Suprapubic skin (tissue), 4 donors: ENCODE measurements around the gene PLCL2. TPM values are rescaled to one million over a fixed set of nuclear protein-coding genes. Genes with fewer than 3 reads are reported as not detected.

ENCODE experiments used
- DNase-seq, 2 donors: peaks; one replicate each; pipeline ENCODE4 v3.0.0-alpha.2; 2019; ENCODE audit warnings: low spot score in 2 of 2
- H3K27ac ChIP-seq: fragments of 200-600 bp; sonication (generic); one replicate; pipeline ENCODE4 v1.5.1; 2019
- H3K27me3 ChIP-seq: fragments of 200-600 bp; sonication (generic); one replicate; pipeline ENCODE4 v1.5.1; 2019
- H3K36me3 ChIP-seq: fragments of 200-600 bp; sonication (generic); one replicate; pipeline ENCODE4 v1.5.1; 2019
- H3K4me1 ChIP-seq: fragments of 200-600 bp; sonication (generic); one replicate; pipeline ENCODE4 v1.5.1; 2019
- H3K4me3 ChIP-seq: fragments of 200-600 bp; sonication (generic); one replicate; pipeline ENCODE4 v1.5.1; 2019; ENCODE audit warnings: mild to moderate bottlenecking
- H3K9me3 ChIP-seq: fragments of 200-600 bp; sonication (generic); one replicate; pipeline ENCODE4 v1.5.1; 2019
- EP300 ChIP-seq: sonication (generic); formaldehyde crosslinking; IDR thresholded peaks from one replicate; pipeline ENCODE4 v1.6.1; 2017; ENCODE audit warnings: antibody characterized with exemption
- POLR2A ChIP-seq, 2 donors: fragments of 450-650 bp; IDR thresholded peaks; one replicate each; pipeline ENCODE4 v1.6.1; 2017; ENCODE audit warnings: antibody characterized with exemption in 2 of 2, mild to moderate bottlenecking in 2 of 2, moderate library complexity in 2 of 2
- POLR2AphosphoS5 ChIP-seq, 3 donors: sonication (generic); formaldehyde crosslinking; IDR thresholded peaks; one replicate each; pipeline ENCODE4 v1.6.1; 2017; ENCODE audit warnings: antibody characterized with exemption in 3 of 3
- WGBS: methylation state at CpG from one replicate; pipeline ENCODE4 v1.1.5; 2018; 5-methylcytosine and 5-hydroxymethylcytosine counted together
- total RNA-seq, 4 donors: library from RNA; depleted of rRNA; stranded (reverse); fragments of >200 nt; gene quantifications; one replicate each; pipeline ENCODE4 v1.1.0, GENCODE V29; 2016
- TF ChIP-seq, protein P1 (sequence below), 2 donors: fragments of 200-600 bp in 1 of 2; fragments of 450-650 bp in 1 of 2; sonication (generic) in 1 of 2; IDR thresholded peaks; one replicate each; pipeline ENCODE4 v1.5.1; 2016 to 2019; ENCODE audit warnings: antibody characterized with exemption in 2 of 2, mild to moderate bottlenecking in 1 of 2, moderate library complexity in 1 of 2

Gene PLCL2
- total RNA-seq, 4 donors from 2014 or later: 1.5 to 4.2 (median 1.9) TPM

DNA sequence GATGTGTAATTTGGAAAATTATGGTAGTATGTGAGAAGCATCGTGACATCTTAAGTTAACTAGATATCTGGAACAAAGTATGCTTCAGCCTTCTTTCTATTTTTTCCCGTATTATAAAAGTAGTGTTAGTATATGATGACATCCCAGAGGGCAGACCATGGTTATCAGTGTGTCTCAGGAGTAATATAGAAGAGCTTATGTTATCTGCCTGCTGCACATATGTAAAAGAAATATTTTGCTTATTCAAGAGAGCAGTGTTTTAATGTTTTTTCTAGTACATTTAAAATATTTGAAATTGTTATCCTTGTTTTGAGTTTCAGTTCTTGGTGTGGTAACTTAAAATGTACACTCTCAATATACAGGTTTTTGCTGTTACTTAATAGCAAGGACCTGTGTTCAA lies 24.1 kb downstream of the PLCL2 start:
- H3K27ac ChIP-seq: no peak overlapping the region
- H3K4me1 ChIP-seq: peaks cover 17% of the 10 kb centered on the region
- WGBS: 91% methylated on average over 2 of the region's 2 CpGs
- H3K4me3 ChIP-seq: no peak overlapping the region
- no peak for DNase-seq
- TF ChIP-seq POLR2A (IDR thresholded peaks at IDR 0.05) (no peak), EP300 (no peak), POLR2AphosphoS5 (IDR thresholded peaks at IDR 0.05) (no peak)
- TF ChIP-seq, protein P1, sequence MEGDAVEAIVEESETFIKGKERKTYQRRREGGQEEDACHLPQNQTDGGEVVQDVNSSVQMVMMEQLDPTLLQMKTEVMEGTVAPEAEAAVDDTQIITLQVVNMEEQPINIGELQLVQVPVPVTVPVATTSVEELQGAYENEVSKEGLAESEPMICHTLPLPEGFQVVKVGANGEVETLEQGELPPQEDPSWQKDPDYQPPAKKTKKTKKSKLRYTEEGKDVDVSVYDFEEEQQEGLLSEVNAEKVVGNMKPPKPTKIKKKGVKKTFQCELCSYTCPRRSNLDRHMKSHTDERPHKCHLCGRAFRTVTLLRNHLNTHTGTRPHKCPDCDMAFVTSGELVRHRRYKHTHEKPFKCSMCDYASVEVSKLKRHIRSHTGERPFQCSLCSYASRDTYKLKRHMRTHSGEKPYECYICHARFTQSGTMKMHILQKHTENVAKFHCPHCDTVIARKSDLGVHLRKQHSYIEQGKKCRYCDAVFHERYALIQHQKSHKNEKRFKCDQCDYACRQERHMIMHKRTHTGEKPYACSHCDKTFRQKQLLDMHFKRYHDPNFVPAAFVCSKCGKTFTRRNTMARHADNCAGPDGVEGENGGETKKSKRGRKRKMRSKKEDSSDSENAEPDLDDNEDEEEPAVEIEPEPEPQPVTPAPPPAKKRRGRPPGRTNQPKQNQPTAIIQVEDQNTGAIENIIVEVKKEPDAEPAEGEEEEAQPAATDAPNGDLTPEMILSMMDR (IDR thresholded peaks at IDR 0.05): no peak
- no peaks in the 10 kb centered on the region for H3K27me3 ChIP-seq
- no peaks in the 10 kb centered on the region for H3K9me3 ChIP-seq
- no peaks in the 10 kb centered on the region for H3K36me3 ChIP-seq

DNA sequence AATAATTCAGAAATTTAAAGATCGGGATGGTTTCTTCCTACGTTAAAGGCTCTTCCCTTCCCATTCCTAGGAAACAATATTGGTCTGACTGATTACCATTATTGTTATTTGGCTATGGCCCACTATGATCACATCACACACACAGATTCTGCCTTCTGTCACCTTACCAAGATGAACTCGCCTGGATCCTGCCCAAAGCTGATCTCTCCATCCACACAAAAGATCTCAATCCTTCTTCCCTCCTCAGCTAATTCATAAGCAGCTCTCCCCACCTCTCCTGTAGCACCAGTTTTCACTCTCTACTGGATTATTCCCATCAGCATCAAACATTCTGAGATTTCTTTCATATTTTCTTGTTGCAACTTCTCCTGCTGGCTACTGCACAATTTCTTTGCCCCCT lies 25.0 kb downstream of the PLCL2 start:
- DNase-seq: no peak
- TF ChIP-seq POLR2A (IDR thresholded peaks at IDR 0.05): no peak
- TF ChIP-seq EP300: no peak
- no peak for TF ChIP-seq POLR2AphosphoS5 (IDR thresholded peaks at IDR 0.05)
- TF ChIP-seq, protein P1 (IDR thresholded peaks at IDR 0.05): no peak
- H3K9me3 ChIP-seq: no peaks in the 10 kb centered on the region
- no peak overlapping the region for H3K4me3 ChIP-seq
- H3K27ac ChIP-seq: no peak overlapping the region
- H3K36me3 ChIP-seq: no peaks in the 10 kb centered on the region
- peaks cover 17% of the 10 kb centered on the region for H3K4me1 ChIP-seq
- 95% methylated on average over 3 of the region's 3 CpGs for WGBS
- no peaks in the 10 kb centered on the region for H3K27me3 ChIP-seq

DNA sequence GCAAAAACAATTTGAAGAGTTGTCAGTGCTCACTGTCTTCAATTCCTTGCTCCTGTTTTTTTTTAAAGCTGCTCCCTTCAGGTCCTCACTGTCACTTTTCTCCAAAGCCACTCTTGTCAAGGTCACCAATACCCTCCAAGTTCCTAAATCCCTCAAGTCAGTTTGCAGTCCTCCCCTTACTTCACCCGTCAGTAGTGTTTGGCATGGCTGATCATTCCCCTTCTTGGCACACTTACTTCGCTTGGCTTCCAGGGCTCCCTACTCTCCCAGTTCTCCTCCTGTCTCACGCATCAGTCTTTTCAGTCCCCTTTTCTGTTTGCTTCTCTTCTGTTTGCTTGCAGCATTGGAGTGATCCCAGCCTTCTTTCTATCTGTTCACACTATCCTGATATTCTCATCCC lies 25.5 kb downstream of the PLCL2 start:
- no peak overlapping the region for H3K4me3 ChIP-seq

DNA sequence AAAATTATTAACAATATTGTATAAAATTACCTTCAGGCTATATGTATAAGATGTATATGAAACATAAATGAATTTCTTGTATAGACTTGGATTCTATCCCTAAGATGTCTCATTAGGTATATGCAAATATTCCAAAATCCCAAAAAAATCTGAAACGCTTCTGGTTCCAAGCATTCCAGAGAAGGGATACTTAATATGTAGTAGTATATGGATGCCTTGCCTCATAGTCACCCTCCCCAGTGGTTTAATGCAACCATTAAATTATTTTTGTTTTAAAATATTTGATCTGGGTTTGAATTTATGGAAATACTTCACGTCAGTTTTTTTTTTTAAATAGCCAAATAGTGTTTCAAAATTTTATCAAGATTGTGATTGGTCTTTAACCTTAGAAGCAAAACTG lies 27.2 kb downstream of the PLCL2 start:
- Histone ChIP-seq H3K9me3 (no peaks in the 10 kb centered on the region), H3K27me3 (no peaks in the 10 kb centered on the region), H3K36me3 (no peaks in the 10 kb centered on the region), H3K27ac (no peak overlapping the region), H3K4me1 (peaks cover 9% of the 10 kb centered on the region), H3K4me3 (no peak overlapping the region)
- TF ChIP-seq POLR2A (IDR thresholded peaks at IDR 0.05) (no peak), EP300 (no peak), POLR2AphosphoS5 (IDR thresholded peaks at IDR 0.05) (no peak)
- TF ChIP-seq, protein P1 (IDR thresholded peaks at IDR 0.05): no peak
- WGBS: 87% methylated on average over 2 of the region's 2 CpGs
- DNase-seq: no peak

More for the DNA sequence above, 25.5 kb downstream of the PLCL2 start:
- Histone ChIP-seq H3K27ac (no peak overlapping the region), H3K27me3 (no peaks in the 10 kb centered on the region), H3K4me1 (peaks cover 17% of the 10 kb centered on the region), H3K36me3 (no peaks in the 10 kb centered on the region), H3K9me3 (no peaks in the 10 kb centered on the region)
- no peak for DNase-seq
- 87% methylated on average over 3 of the region's 3 CpGs for WGBS
- TF ChIP-seq, protein P1 (IDR thresholded peaks at IDR 0.05): no peak
- TF ChIP-seq POLR2A (IDR thresholded peaks at IDR 0.05) (no peak), POLR2AphosphoS5 (IDR thresholded peaks at IDR 0.05) (no peak), EP300 (no peak)

DNA sequence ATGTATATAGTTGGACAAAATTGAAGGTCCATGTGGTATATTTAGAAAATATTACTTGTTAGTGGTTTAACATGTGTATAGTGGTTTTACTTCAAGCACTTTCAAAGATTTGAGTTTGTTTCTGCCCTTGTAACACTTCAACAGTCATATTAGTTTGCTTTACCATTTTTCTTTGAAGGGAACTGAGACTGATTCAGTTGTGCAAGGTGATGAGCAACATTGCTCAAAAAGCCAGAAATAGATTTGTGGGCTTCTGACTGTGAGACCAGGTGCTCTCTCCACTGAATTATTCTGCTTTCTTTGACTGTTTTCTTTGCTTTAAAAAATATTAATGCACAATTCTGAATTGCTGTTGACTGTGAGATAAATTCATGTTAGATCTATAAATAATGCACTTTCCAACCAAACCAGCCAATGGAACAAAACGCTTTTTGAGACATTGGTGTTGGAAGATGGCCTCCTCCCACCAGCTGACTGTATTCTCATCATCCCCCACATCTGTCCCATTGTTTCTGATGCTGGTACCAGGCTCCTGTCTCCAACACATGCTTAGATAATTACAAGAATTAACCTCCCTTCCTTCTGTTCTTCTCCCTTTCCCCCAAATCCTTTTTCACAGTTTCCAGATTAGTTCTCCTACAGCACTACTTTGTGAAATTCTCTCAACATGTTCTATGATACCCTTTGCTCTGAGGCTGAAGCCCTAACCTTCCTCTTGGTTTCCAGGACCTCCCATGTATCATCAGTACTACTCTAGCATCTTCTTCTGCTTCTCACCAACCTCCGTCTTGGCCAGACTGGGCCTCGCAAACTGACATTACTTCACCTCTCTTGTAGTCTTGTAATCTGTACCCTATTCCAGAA lies 27.9 kb downstream of the PLCL2 start:
- no peaks in the 10 kb centered on the region for H3K27me3 ChIP-seq
- H3K4me3 ChIP-seq: no peak overlapping the region
- no peak for DNase-seq
- H3K9me3 ChIP-seq: no peaks in the 10 kb centered on the region
- no peaks in the 10 kb centered on the region for H3K36me3 ChIP-seq
- 89% methylated on average over 3 of the region's 3 CpGs for WGBS
- peaks cover 2% of the 10 kb centered on the region for H3K4me1 ChIP-seq
- H3K27ac ChIP-seq: no peak overlapping the region
- TF ChIP-seq POLR2A (IDR thresholded peaks at IDR 0.05) (no peak), EP300 (no peak), POLR2AphosphoS5 (IDR thresholded peaks at IDR 0.05) (no peak)
- TF ChIP-seq, protein P1 (IDR thresholded peaks at IDR 0.05): no peak
